Activated naive CD8-positive, alpha-beta T cell treated with anti-CD3 and anti-CD28 coated beads, Interleukin-2, amount 50 U/mL, for 16 hours (primary cell): ENCODE data around the gene FITM1.

ENCODE experiments used
- DNase-seq: peaks from one replicate; pipeline ENCODE4 v3.0.0-alpha.2; 2020; ENCODE audit warnings: low read depth, low spot score

The FITM1 gene

GRCh38 chr14:24160850-24161804 lies 30.7 kb downstream of the FITM1 start, which contains the start of gene IRF9:
IRF9 (plus strand) TSS chr14:24161265; CDS start chr14:24162145, 880 bp downstream.
- DNase-seq: peak; percentile 95

- no peak for DNase-seq
Measured at GRCh38 chr14:24162093-24162492, 31.6 kb downstream of the FITM1 start.

- no peak for DNase-seq
Measured at GRCh38 chr14:24164518-24164991, 34.1 kb downstream of the FITM1 start.

- no peak for DNase-seq
Measured at GRCh38 chr14:24165785-24166184, 35.3 kb downstream of the FITM1 start.

GRCh38 chr14:24167469-24168114 lies 37.1 kb downstream of the FITM1 start:
- DNase-seq: no peak

GRCh38 chr14:24171422-24172260 lies 41.2 kb downstream of the FITM1 start, which contains the start of gene REC8:
REC8 (plus strand) TSS chr14:24172080; CDS start chr14:24172553, 473 bp downstream.
- DNase-seq: peak; percentile 43

GRCh38 chr14:24172261-24172860 lies 41.9 kb downstream of the FITM1 start:
- no peak for DNase-seq

- DNase-seq: no peak
Measured at GRCh38 chr14:24172871-24173281, 42.4 kb downstream of the FITM1 start.

GRCh38 chr14:24176599-24176998 lies 46.1 kb downstream of the FITM1 start:
- DNase-seq: no peak

- no peak for DNase-seq
Measured at GRCh38 chr14:24177041-24177825, 46.8 kb downstream of the FITM1 start.

- no peak for DNase-seq
Measured at GRCh38 chr14:24177891-24178290, 47.4 kb downstream of the FITM1 start.

GRCh38 chr14:24178399-24179178 lies 48.1 kb downstream of the FITM1 start:
- DNase-seq: no peak

GRCh38 chr14:24179294-24179960 lies 49.0 kb downstream of the FITM1 start:
- DNase-seq: no peak

GRCh38 chr14:24179961-24180796 lies 49.7 kb downstream of the FITM1 start:
- DNase-seq: no peak

GRCh38 chr14:24181371-24182077 lies 51.1 kb downstream of the FITM1 start:
- no peak for DNase-seq
